Endothelial cell of umbilical vein (primary cell): ENCODE data around the gene MNAT1. TPM values are rescaled to one million over a fixed set of nuclear protein-coding genes. Genes with fewer than 3 reads are reported as not detected.

Experiments
- BruUV-seq: library from RNA; stranded (reverse); fragments of 400-500 nt; replicated peaks from 2 replicates; lab custom pipeline; 2021; lab: Mats Ljungman, UMichigan
- CTCF ChIA-PET: fragments of 300-600, 350-600 bp; sonication (Branson Sonifier 250); formaldehyde crosslinking; loops from one replicate; lab custom pipeline; 2021; ENCODE audit warnings: antibody characterized with exemption, inconsistent platforms; lab: Charles Lee
- POLR2A ChIA-PET: fragments of 300-600, 350-600 bp; sonication (Branson Sonifier 250); formaldehyde crosslinking; loops from one replicate; lab custom pipeline; 2021; ENCODE audit warnings: antibody characterized with exemption, inconsistent platforms; lab: Charles Lee
- DNase-seq: peaks from one replicate; pipeline ENCODE4 v3.0.0-alpha.2; 2011; ENCODE audit warnings: low read depth, low spot score
- FAIRE-seq: peaks from 2 replicates; lab custom pipeline; 2011; peaks lifted over from hg19 to GRCh38; lab: Jason Lieb, UNC
- H2AFZ ChIP-seq: 2 replicates; pipeline ENCODE4 v1.6.0; 2012; ENCODE audit warnings: low read depth, low read length, control low read depth, inconsistent platforms
- H3K27ac ChIP-seq: 2 replicates; pipeline ENCODE4 v1.5.1; 2011; ENCODE audit warnings: low read depth, mild to moderate bottlenecking, control low read depth, low read length, moderate library complexity; ENCODE audit not compliant: insufficient read depth
- H3K27me3 ChIP-seq, 2 experiments: 2 replicates each; pipeline versions ENCODE4 v1.6.0 to v1.6.1; 2011; ENCODE audit warnings: low read length in 2 of 2, mixed read lengths in 1 of 2; ENCODE audit not compliant: control insufficient read depth in 2 of 2, insufficient read depth in 2 of 2
- H3K36me3 ChIP-seq, 2 experiments: 2 replicates in 1 of 2; 3 replicates in 1 of 2; pipeline ENCODE4 v1.5.1; 2011; ENCODE audit warnings: low read length in 2 of 2, mild to moderate bottlenecking in 1 of 2, moderate library complexity in 1 of 2; ENCODE audit not compliant: control insufficient read depth in 2 of 2, insufficient read depth in 2 of 2; ENCODE audit errors: extremely low read depth in 1 of 2
- H3K4me1 ChIP-seq: 3 replicates; pipeline ENCODE4 v1.5.1; 2011; ENCODE audit warnings: mild to moderate bottlenecking, low read length; ENCODE audit not compliant: control insufficient read depth, insufficient read depth; ENCODE audit errors: extremely low read depth
- H3K4me2 ChIP-seq: 2 replicates; pipeline ENCODE4 v1.6.1; 2011; ENCODE audit warnings: low read length, control low read depth, mixed read lengths; ENCODE audit not compliant: insufficient read depth
- H3K4me3 ChIP-seq, 3 experiments: fragments of 200-600 bp in 1 of 3; sonication (generic), shearing (Covaris generic) in 1 of 3; replicated peaks in 1 of 3; 2 replicates each; pipeline ENCODE4 v1.5.1; 2011 to 2016; ENCODE audit warnings: control low read depth in 3 of 3, low read length in 3 of 3, mild to moderate bottlenecking in 2 of 3, inconsistent platforms in 1 of 3, low read depth in 1 of 3, moderate library complexity in 1 of 3; ENCODE audit not compliant: insufficient read depth in 1 of 3
- H3K79me2 ChIP-seq: 2 replicates; pipeline ENCODE4 v1.6.0; 2012; ENCODE audit warnings: low read length, inconsistent platforms; ENCODE audit not compliant: control insufficient read depth, insufficient read depth
- H3K9ac ChIP-seq: replicated peaks from 2 replicates; pipeline ENCODE3; 2011; ENCODE audit warnings: low read length, control low read depth; ENCODE audit not compliant: insufficient read depth; ENCODE audit errors: extremely low read depth
- H3K9me1 ChIP-seq: replicated peaks from 3 replicates; pipeline ENCODE4 v1.6.0; 2011; ENCODE audit warnings: mild to moderate bottlenecking, low read length; ENCODE audit not compliant: control insufficient read depth, insufficient read depth; ENCODE audit errors: extremely low read depth
- H3K9me3 ChIP-seq: replicated peaks from 2 replicates; pipeline ENCODE4 v1.5.1; 2012; ENCODE audit warnings: low read length, inconsistent platforms; ENCODE audit not compliant: control insufficient read depth, insufficient read depth
- H4K20me1 ChIP-seq: replicated peaks from 2 replicates; pipeline ENCODE3; 2011; ENCODE audit warnings: mild to moderate bottlenecking, low read length; ENCODE audit not compliant: control insufficient read depth, insufficient read depth; ENCODE audit errors: extremely low read depth
- CTCF ChIP-seq, 2 donors: IDR thresholded peaks; 1 replicate in 1 of 2; 2 replicates in 1 of 2; pipeline ENCODE4 v1.5.1; 2011; ENCODE audit warnings: low read length in 2 of 2, mild to moderate bottlenecking in 2 of 2, moderate library complexity in 2 of 2, control low read depth in 1 of 2, inconsistent platforms in 1 of 2, low read depth in 1 of 2; ENCODE audit not compliant: insufficient read depth in 1 of 2; ENCODE audit errors: extremely low read depth in 1 of 2
- EZH2 ChIP-seq: IDR thresholded peaks from 2 replicates; pipeline ENCODE4 v1.6.1; 2012; ENCODE audit warnings: borderline replicate concordance, low read depth, mild to moderate bottlenecking, moderate library complexity, low read length, inconsistent platforms; ENCODE audit not compliant: severe bottlenecking
- FOS ChIP-seq: IDR thresholded peaks from 2 replicates; pipeline ENCODE4 v1.6.1; 2011; ENCODE audit warnings: mild to moderate bottlenecking, low read length, moderate library complexity, borderline replicate concordance; ENCODE audit not compliant: insufficient read depth
- GATA2 ChIP-seq: IDR thresholded peaks from 2 replicates; pipeline ENCODE4 v1.7.0; 2011; ENCODE audit warnings: low read depth, mild to moderate bottlenecking, moderate library complexity, mixed read lengths, low read length; ENCODE audit not compliant: insufficient read length, insufficient read depth
- JUN ChIP-seq: IDR thresholded peaks from 2 replicates; pipeline ENCODE4 v1.6.1; 2011; ENCODE audit warnings: borderline replicate concordance, low read depth; ENCODE audit not compliant: insufficient read length, insufficient read depth
- MYC ChIP-seq: IDR thresholded peaks from one replicate; pipeline ENCODE4 v1.6.1; 2011; ENCODE audit warnings: mild to moderate bottlenecking, low read depth, low read length
- POLR2A ChIP-seq: IDR thresholded peaks from 2 replicates; pipeline ENCODE4 v1.6.1; 2012; ENCODE audit warnings: low read depth, mild to moderate bottlenecking, control low read depth, low read length
- POLR2AphosphoS5 ChIP-seq: IDR thresholded peaks from 2 replicates; pipeline ENCODE4 v1.6.1; 2012; ENCODE audit warnings: low read depth, mild to moderate bottlenecking, control low read depth, low read length, moderate library complexity; ENCODE audit not compliant: insufficient read depth
- dilution Hi-C: fragments of 300-500 bp; cut with MboI; formaldehyde crosslinking; loops from one replicate; pipeline ENCODE4 v1.15.0; 2019; ENCODE audit warnings: low sequenced_read_pairs; ENCODE audit not compliant: extremely low pct_ligation_motif_present
- intact Hi-C: fragments of 100-400 bp; cut with micrococcal nuclease; formaldehyde crosslinking; loops from one replicate; pipeline ENCODE4 v1.10.0; 2022
- polyA plus RNA-seq, 4 experiments: library from polyadenylated mRNA; depleted of rRNA in 3 of 4; stranded (reverse) in 3 of 4; unstranded in 1 of 4; fragments of >200 nt; gene quantifications; 2 replicates each; pipeline versions ENCODE4 v1.2.1 to v1.2.3, GENCODE V29; 2011 to 2012; ENCODE audit warnings: missing spikeins in 1 of 4
- total RNA-seq: library from RNA; stranded (reverse); gene quantifications from 2 replicates; pipeline ENCODE4 v1.2.3, GENCODE V29; 2021
- TF ChIP-seq, protein P1 (sequence below): IDR thresholded peaks from 2 replicates; pipeline ENCODE4 v1.6.1; 2011; ENCODE audit not compliant: insufficient read depth, insufficient read length

Gene MNAT1
- total and polyA plus RNA-seq, 2 donors (not counting 3 experiments of a cell fraction or from before 2014, with no cell fraction given) = 35.7 to 55.7 TPM

DNA sequence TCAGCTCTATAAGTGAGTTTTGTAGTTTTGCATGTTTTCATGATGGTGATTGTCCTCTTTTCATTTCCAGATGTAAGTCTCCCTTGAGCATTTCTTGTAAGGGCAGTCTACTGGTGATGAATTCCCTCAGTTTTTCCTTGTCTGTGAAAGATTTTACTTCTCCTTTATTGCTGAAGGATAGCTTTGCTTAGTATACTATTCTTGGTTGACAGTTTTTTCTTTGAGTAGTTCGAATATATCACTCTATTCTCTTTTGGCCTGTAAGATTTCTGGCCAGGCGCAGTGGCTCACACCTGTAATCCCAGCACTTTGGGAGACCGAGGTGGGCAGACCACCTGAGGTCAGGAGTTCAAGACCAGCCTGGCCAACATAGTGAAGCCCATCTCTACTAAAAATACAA is 34.0 kb upstream of the MNAT1 start:
- no peak overlapping the region for H3K4me3 ChIP-seq
- TF ChIP-seq GATA2 (no peak), MYC (no peak), FOS (no peak), POLR2AphosphoS5 (no peak), CTCF (IDR thresholded peaks at IDR 0.05; ENCODE audit: extremely low read depth in 1 of 2, insufficient read depth in 1 of 2, low read depth in 1 of 2, low read length in 2 of 2) (no peak), EZH2 (no peak), JUN (no peak), POLR2A (no peak)
- TF ChIP-seq, protein P1, sequence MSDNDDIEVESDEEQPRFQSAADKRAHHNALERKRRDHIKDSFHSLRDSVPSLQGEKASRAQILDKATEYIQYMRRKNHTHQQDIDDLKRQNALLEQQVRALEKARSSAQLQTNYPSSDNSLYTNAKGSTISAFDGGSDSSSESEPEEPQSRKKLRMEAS = no peak
- intact Hi-C loops = no loop called here
- no peaks in the 10 kb centered on the region for H3K36me3 ChIP-seq
- ChIA-PET CTCF (interaction anchor here (0.7 to 1.2 kb wide), 3 partner anchors 9 to 326 kb away, joined by 3 to 4 read pairs (median 3); no protein-coding TSS in a partner anchor), POLR2A (interaction anchor here (0.9 kb wide), 1 partner anchor 19 kb away, joined by 5 read pairs; no protein-coding TSS in a partner anchor)
- H3K27me3 ChIP-seq = peaks cover 2 to 7% of the 10 kb centered on the region in 2 experiments
- no peaks in the 10 kb centered on the region for H4K20me1 ChIP-seq
- H3K9ac ChIP-seq = no peak overlapping the region
- no peaks in the 10 kb centered on the region for H3K9me1 ChIP-seq
- dilution Hi-C loops = no loop called here
- BruUV-seq = no TSS peak
- H3K9me3 ChIP-seq = no peaks in the 10 kb centered on the region
- no peak overlapping the region for H2AFZ ChIP-seq
- H3K27ac ChIP-seq = no peak overlapping the region
- no peaks in the 10 kb centered on the region for H3K4me1 ChIP-seq
- no peaks in the 10 kb centered on the region for H3K79me2 ChIP-seq
- DNase-seq (no peak), FAIRE-seq (no peak)
- H3K4me2 ChIP-seq = no peak overlapping the region
